ENCODE data around the gene MICAL3.

DNA sequence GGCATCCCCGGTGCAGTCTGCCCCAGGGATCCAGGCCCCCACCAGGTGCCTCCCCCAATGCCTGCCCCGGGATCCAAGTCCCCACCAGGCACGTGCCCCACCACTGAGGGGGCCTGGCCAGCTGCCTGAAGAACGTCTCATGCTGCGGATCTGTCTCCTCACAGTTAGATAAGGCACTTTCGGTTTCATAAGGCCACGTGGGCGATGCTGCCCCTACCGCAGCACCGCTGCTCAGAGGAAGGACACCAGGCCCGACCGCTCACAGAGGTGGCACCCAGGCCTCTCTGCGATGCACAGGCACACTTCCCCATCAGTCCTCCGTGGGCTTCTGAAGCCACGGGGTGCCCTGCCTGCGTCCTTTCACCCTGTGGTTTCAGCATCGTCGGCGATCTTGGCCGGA is 182.0 kb downstream of the MICAL3 start:
- TF ChIP-seq TAF1 (IDR thresholded peaks at IDR 0.05; ENCODE audit: borderline replicate concordance, insufficient read depth, low read length) (no peak), POLR2AphosphoS5 (IDR thresholded peaks at IDR 0.05; ENCODE audit: low read depth, low read length) (no peak)

Data from PFSK-1 (cell line).